Fibroblast of upper back skin (primary cell): ENCODE data around the gene SUGP1.

Source experiments
- DNase-seq: peaks from one replicate; pipeline ENCODE4 v3.0.0-alpha.2; 2013

Gene SUGP1

GRCh38 chr19:19226663-19227062 lies 93.6 kb downstream of the SUGP1 start:
- no peak for DNase-seq

GRCh38 chr19:19226204-19226603 lies 94.1 kb downstream of the SUGP1 start:
- DNase-seq: no peak
